OCI-LY7 (cell line): Measurements from ENCODE around the gene RPL10. TPM values are rescaled to one million over a fixed set of nuclear protein-coding genes. Genes with fewer than 3 reads are reported as not detected.

Experiments
- BruUV-seq: library from RNA; stranded (reverse); fragments of 400-500 nt; replicated peaks from 2 replicates; lab custom pipeline; 2021; lab: Mats Ljungman, UMichigan
- CTCF ChIA-PET: fragments of 300-600 bp; sonication (Branson Sonifier 250); formaldehyde crosslinking; loops from one replicate; lab custom pipeline; 2022; ENCODE audit warnings: antibody characterized with exemption; ENCODE audit not compliant: unreplicated experiment; lab: Charles Lee
- POLR2A ChIA-PET: fragments of 300-600 bp; sonication (Branson Sonifier 250); formaldehyde crosslinking; loops from one replicate; lab custom pipeline; 2022; ENCODE audit warnings: antibody characterized with exemption; lab: Charles Lee
- DNase-seq: peaks from one replicate; pipeline ENCODE4 v3.0.0-alpha.2; 2015; ENCODE audit warnings: low spot score
- H2AFZ ChIP-seq: fragments of 200-600 bp; sonication (generic), shearing (Covaris generic); 2 replicates; pipeline ENCODE4 v1.6.1; 2014; ENCODE audit warnings: mild to moderate bottlenecking, antibody characterized with exemption, low read length, moderate library complexity
- H3K27ac ChIP-seq: fragments of 200-600 bp; sonication (generic); 2 replicates; pipeline ENCODE4 v1.5.1; 2014; ENCODE audit warnings: mixed run types, low read depth, mild to moderate bottlenecking, moderate library complexity, low read length, inconsistent platforms; ENCODE audit not compliant: poor library complexity, severe bottlenecking
- H3K36me3 ChIP-seq: fragments of 200-600 bp; sonication (generic); 2 replicates; pipeline ENCODE4 v1.6.1; 2014; ENCODE audit warnings: mild to moderate bottlenecking, antibody characterized with exemption, low read length, moderate library complexity, mixed read lengths; ENCODE audit not compliant: insufficient read depth
- H3K4me1 ChIP-seq: fragments of 200-600 bp; sonication (generic); 2 replicates; pipeline ENCODE4 v1.5.1; 2014; ENCODE audit warnings: mild to moderate bottlenecking, low read length; ENCODE audit not compliant: insufficient read depth, poor library complexity, severe bottlenecking
- H3K4me2 ChIP-seq: fragments of 200-600 bp; sonication (generic); 2 replicates; pipeline ENCODE4 v1.6.1; 2014; ENCODE audit warnings: mild to moderate bottlenecking, low read length
- H3K4me3 ChIP-seq: fragments of 200-600 bp; sonication (generic); 2 replicates; pipeline ENCODE4 v1.5.1; 2014; ENCODE audit warnings: mild to moderate bottlenecking, low read depth, low read length; ENCODE audit not compliant: poor library complexity, severe bottlenecking
- H3K79me2 ChIP-seq: fragments of 200-600 bp; sonication (generic); 2 replicates; pipeline ENCODE4 v1.6.1; 2016; ENCODE audit warnings: low read depth, mild to moderate bottlenecking, low read length, moderate library complexity, mixed read lengths; ENCODE audit not compliant: insufficient read depth
- H3K9me2 ChIP-seq: fragments of 200-600 bp; sonication (generic); 2 replicates; pipeline ENCODE4 v1.6.1; 2016; ENCODE audit warnings: mild to moderate bottlenecking, low read length, mixed read lengths; ENCODE audit not compliant: insufficient read depth
- H3K9me3 ChIP-seq: fragments of 200-600 bp; sonication (generic); 2 replicates; pipeline ENCODE4 v1.6.1; 2014; ENCODE audit warnings: mild to moderate bottlenecking, mixed run types, low read length, mixed read lengths
- H4K20me1 ChIP-seq: fragments of 200-600 bp; sonication (generic); 2 replicates; pipeline ENCODE4 v1.6.1; 2014; ENCODE audit warnings: mild to moderate bottlenecking, antibody characterized with exemption, low read length, moderate library complexity, mixed read lengths; ENCODE audit not compliant: insufficient read depth
- EZH2phosphoT487 ChIP-seq: fragments of 200-600 bp; sonication (generic); IDR thresholded peaks from 2 replicates; pipeline ENCODE4 v1.6.1; 2018; ENCODE audit warnings: low read depth, borderline replicate concordance, mild to moderate bottlenecking, mixed run types, antibody characterized with exemption, low read length, moderate library complexity, mixed read lengths
- intact Hi-C: fragments of 100-400 bp; cut with micrococcal nuclease; formaldehyde crosslinking; loops from one replicate; pipeline ENCODE4 v1.10.0; 2022; ENCODE audit not compliant: unreplicated experiment
- total RNA-seq, 2 experiments: library from RNA; depleted of rRNA in 1 of 2; stranded (reverse); fragments of >200 nt in 1 of 2; shearing (Covaris generic) in 1 of 2; gene quantifications; 2 replicates each; pipeline ENCODE4 v1.2.3, GENCODE V29; 2014 to 2022
- TF ChIP-seq, protein P1 (sequence below): fragments of 200-600 bp; sonication (generic); conservative IDR thresholded peaks from 2 replicates; pipeline ENCODE4 v1.5.1; 2014; ENCODE audit warnings: mild to moderate bottlenecking, antibody characterized with exemption, low read length, moderate library complexity, mixed read lengths

Gene RPL10
- total RNA-seq, 2 experiments from 2014 or later, result 2,447 to 4,261 TPM

DNA sequence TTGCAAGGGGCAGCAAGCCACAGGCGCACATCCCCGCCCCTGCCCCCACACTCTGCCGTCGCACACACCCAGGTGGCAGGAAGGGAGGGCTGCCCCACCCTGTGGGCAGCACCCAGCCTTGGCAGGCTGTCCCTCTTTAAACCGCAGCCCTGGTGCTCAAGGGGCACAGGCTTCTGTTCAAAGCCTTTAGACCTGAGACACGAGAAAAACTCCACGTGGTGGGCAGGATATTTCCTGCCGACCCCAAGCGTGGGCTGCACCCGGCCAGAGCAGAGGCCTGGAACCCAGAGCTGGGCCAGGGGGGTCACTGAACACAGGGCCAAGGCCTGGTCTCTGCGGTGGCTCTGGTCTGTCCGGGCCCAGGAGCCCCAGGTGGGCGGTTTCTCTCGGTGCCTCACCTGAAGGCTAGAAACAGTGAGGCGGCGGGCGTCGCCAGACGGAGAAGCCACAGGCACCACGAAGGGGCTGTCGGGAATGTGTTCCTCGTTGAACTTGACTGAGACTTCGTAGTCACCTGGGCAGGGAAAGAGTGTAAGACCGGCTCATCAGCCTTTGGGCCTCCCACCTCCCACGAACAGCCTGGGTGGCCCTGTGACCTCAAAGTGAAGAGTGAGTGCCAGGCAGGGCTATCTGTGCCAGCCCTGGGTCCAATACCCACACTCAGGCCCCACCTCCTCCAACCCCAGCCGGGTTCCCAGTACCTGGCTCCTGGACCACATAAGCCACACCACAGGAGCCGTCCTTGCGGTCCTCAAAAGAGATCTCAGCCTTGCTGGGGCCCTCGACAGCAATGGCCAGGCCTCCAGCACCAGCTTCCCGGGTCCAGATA, 46.8 kb upstream of the RPL10 start:
- CTCF ChIA-PET, result no interaction called here
- no peaks in the 10 kb centered on the region for H4K20me1 ChIP-seq
- BruUV-seq, result no TSS peak
- H3K4me3 ChIP-seq, result no peak overlapping the region
- H3K4me1 ChIP-seq, result no peaks in the 10 kb centered on the region
- no peak overlapping the region for H3K4me2 ChIP-seq
- TF ChIP-seq, protein P1, sequence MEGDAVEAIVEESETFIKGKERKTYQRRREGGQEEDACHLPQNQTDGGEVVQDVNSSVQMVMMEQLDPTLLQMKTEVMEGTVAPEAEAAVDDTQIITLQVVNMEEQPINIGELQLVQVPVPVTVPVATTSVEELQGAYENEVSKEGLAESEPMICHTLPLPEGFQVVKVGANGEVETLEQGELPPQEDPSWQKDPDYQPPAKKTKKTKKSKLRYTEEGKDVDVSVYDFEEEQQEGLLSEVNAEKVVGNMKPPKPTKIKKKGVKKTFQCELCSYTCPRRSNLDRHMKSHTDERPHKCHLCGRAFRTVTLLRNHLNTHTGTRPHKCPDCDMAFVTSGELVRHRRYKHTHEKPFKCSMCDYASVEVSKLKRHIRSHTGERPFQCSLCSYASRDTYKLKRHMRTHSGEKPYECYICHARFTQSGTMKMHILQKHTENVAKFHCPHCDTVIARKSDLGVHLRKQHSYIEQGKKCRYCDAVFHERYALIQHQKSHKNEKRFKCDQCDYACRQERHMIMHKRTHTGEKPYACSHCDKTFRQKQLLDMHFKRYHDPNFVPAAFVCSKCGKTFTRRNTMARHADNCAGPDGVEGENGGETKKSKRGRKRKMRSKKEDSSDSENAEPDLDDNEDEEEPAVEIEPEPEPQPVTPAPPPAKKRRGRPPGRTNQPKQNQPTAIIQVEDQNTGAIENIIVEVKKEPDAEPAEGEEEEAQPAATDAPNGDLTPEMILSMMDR, result no peak
- no peak for TF ChIP-seq EZH2phosphoT487
- DNase-seq, result no peak
- H3K36me3 ChIP-seq, result peaks cover 42% of the 10 kb centered on the region
- H3K9me3 ChIP-seq, result no peaks in the 10 kb centered on the region
- no peaks in the 10 kb centered on the region for H3K9me2 ChIP-seq
- no peaks in the 10 kb centered on the region for H3K79me2 ChIP-seq
- intact Hi-C loops, result no loop called here
- no peak overlapping the region for H3K27ac ChIP-seq
- no peak overlapping the region for H2AFZ ChIP-seq
- POLR2A ChIA-PET, result no interaction called here

DNA sequence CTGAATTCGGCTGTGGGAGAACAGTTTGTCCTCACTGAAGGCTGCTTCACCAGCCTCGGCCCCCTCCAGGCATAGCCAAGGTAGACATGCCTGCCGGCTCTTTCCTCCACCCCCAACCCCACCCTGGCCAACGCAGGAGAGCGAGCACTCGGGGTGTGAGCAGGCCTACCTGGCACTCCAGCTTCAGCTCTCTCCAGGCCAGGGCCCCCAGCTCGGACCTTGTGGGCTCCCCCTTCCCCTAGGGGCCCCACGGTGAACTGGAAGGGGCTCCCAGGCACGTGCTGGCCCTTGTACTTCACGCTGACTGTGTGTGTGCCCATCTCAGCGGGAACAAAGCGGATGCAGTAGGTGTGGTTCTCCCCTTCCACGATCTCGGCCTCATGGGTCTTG, 46.2 kb upstream of the RPL10 start:
- Histone ChIP-seq H4K20me1 (no peaks in the 10 kb centered on the region), H3K79me2 (no peaks in the 10 kb centered on the region), H3K4me1 (no peaks in the 10 kb centered on the region), H3K27ac (no peak overlapping the region), H3K9me3 (no peaks in the 10 kb centered on the region), H3K4me2 (no peak overlapping the region), H2AFZ (no peak overlapping the region), H3K9me2 (no peaks in the 10 kb centered on the region), H3K36me3 (peaks cover 43% of the 10 kb centered on the region), H3K4me3 (no peak overlapping the region)
- no peak for TF ChIP-seq EZH2phosphoT487
- TF ChIP-seq, protein P1, result no peak
- ChIA-PET CTCF (no interaction called here), POLR2A (no interaction called here)
- intact Hi-C loops, result no loop called here
- no peak for DNase-seq
- no TSS peak for BruUV-seq

DNA sequence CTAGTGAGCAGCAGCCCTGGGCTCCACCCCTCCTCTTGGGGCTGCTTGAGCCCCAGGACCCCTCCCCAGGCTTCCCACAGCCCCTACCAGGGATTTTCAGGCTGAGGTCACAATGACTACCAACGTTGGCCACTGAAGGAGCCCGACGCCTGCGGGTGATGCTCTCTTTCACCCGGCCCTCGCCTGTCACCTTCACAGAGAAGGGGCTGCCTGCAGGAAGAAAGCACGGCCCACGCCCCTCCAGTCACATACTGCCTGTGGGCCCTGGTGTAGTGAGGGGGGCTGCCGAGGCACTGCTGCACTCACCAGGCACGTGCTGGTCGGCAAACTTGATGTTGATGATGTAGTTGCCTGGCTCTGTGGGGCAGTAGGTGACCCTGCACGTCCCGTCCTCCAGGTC, 45.7 kb upstream of the RPL10 start:
- BruUV-seq, result TSS peak; percentile 77
- no peak overlapping the region for H3K4me2 ChIP-seq
- no peaks in the 10 kb centered on the region for H3K9me2 ChIP-seq
- CTCF ChIA-PET, result no interaction called here
- H3K27ac ChIP-seq, result no peak overlapping the region
- no peak for DNase-seq
- no peaks in the 10 kb centered on the region for H3K4me1 ChIP-seq
- no peaks in the 10 kb centered on the region for H3K9me3 ChIP-seq
- H3K79me2 ChIP-seq, result no peaks in the 10 kb centered on the region
- no peak overlapping the region for H2AFZ ChIP-seq
- POLR2A ChIA-PET, result no interaction called here
- intact Hi-C loops, result no loop called here
- no peaks in the 10 kb centered on the region for H4K20me1 ChIP-seq
- H3K36me3 ChIP-seq, result peaks cover 47% of the 10 kb centered on the region
- TF ChIP-seq, protein P1, result no peak
- TF ChIP-seq EZH2phosphoT487, result no peak
- H3K4me3 ChIP-seq, result no peak overlapping the region
